ACC112 (cell line): ENCODE measurements around the gene GGPS1.

ENCODE experiments used
- H2AFZ ChIP-seq: fragments of 200-600 bp; sonication (generic); one replicate; pipeline ENCODE4 v1.6.0; 2017; ENCODE audit warnings: antibody characterized with exemption, low read length; ENCODE audit not compliant: unreplicated experiment
- H3K27ac ChIP-seq: fragments of 200-600 bp; sonication (generic); 2 replicates; pipeline ENCODE4 v1.5.1; 2014; ENCODE audit warnings: low read depth, mild to moderate bottlenecking, antibody characterized with exemption, low read length, moderate library complexity
- H3K27me3 ChIP-seq: fragments of 200-600 bp; sonication (generic); 2 replicates; pipeline ENCODE4 v1.6.1; 2014; ENCODE audit warnings: mild to moderate bottlenecking, antibody characterized with exemption, low read length, moderate library complexity, mixed read lengths; ENCODE audit not compliant: insufficient read depth
- H3K36me3 ChIP-seq: fragments of 200-600 bp; sonication (generic); 2 replicates; pipeline ENCODE4 v1.6.1; 2016; ENCODE audit warnings: mild to moderate bottlenecking, antibody characterized with exemption, low read length, moderate library complexity, mixed read lengths; ENCODE audit not compliant: insufficient read depth
- H3K4me1 ChIP-seq: fragments of 200-600 bp; sonication (generic); one replicate; pipeline ENCODE4 v1.6.1; 2016; ENCODE audit warnings: low read length, mixed read lengths; ENCODE audit not compliant: insufficient read depth, unreplicated experiment, control insufficient read depth
- H3K4me3 ChIP-seq: fragments of 200-600 bp; sonication (generic); 2 replicates; pipeline ENCODE4 v1.5.1; 2014; ENCODE audit warnings: mild to moderate bottlenecking, low read depth, low read length
- H3K79me2 ChIP-seq: fragments of 200-600 bp; sonication (generic); one replicate; pipeline ENCODE4 v1.6.0; 2016; ENCODE audit warnings: low read length; ENCODE audit not compliant: control insufficient read depth, unreplicated experiment, insufficient read depth

The GGPS1 gene

DNA sequence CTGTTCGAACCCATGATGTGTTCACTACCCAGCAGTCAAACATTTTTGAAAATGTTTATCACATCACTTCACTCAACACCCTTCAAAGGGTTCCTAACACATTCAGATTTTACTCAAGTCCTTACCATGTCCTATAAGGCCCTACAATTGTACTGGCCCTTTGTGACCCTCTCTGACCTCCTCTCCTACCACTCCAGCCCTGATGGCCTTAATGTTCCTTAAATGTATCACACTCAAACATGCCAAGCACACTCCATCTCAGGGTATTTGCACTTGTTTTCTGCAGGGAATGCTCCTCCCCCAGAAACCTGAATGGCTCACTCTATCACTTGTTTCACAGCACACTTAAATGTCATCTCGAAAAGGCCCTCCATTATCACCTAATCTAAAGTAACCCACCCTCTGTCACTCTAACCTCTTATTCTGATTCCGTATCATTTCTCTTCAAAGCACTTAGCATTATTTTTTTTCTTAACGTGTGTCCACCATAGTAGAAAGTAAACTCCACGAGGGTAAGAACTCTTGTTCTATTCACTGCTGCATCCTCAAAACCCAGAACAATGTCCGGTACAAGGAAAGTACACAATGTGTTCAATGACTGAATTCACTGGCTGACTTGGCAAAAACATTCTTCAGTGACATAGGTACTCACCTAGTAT, 7.7 kb upstream of the GGPS1 start:
- H3K27ac ChIP-seq = no peak overlapping the region
- H3K36me3 ChIP-seq = no peaks in the 10 kb centered on the region; the same call in 1 of the 2 replicates
- H3K4me3 ChIP-seq = no peak overlapping the region
- peaks cover 25% of the 10 kb centered on the region for H3K4me1 ChIP-seq
- peaks cover 83% of the 10 kb centered on the region for H3K79me2 ChIP-seq
- H2AFZ ChIP-seq = no peak overlapping the region
- no peaks in the 10 kb centered on the region for H3K27me3 ChIP-seq

DNA sequence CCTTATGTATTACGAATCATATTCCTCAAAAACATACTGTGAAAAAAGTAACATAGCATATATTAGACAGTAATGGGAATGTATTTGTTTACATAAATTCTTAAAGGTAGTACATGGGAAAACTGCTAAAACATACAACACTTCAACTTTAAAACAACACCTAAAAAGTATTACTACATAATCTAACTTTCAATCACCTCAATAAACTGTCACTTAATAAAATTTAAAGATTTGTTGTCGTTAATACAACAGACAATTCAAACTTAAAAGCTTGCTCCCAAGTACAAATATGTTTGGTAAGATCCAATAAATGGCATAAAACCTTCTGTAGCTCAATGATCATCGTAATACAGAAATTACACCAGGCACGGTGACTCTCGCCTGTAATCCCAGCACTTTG, 4.1 kb upstream of the GGPS1 start:
- Histone ChIP-seq H3K27me3 (no peaks in the 10 kb centered on the region), H3K36me3 (no peaks in the 10 kb centered on the region; the same call in 1 of the 2 replicates), H3K4me3 (0 out of 2 replicates have a peak overlapping the region, but pooled peaks have one; percentile 88), H3K4me1 (peaks cover 23% of the 10 kb centered on the region), H3K27ac (no peak overlapping the region), H2AFZ (no peak overlapping the region), H3K79me2 (peaks cover 76% of the 10 kb centered on the region)

DNA sequence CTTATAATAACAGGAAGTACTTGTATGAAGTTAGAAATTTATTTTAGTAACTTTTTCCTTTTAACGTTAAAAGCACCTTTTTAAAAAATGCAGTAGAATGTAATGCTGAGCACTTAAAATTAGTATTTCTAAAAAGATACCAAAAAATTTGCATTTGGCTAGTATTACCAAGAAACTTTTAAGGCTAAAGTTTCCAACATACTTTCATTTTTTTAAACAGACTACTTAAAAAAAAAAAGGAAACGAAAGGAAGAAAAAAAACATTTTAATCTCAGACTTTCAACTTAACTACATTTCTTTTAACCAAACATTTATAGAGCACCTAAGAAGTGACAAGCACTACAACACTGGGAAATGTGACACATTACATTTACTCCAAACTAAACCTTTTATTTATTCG, 3.2 kb upstream of the GGPS1 start:
- Histone ChIP-seq H3K36me3 (no peaks in the 10 kb centered on the region; the same call in 1 of the 2 replicates), H3K27me3 (no peaks in the 10 kb centered on the region), H3K27ac (no peak overlapping the region), H3K4me1 (peaks cover 23% of the 10 kb centered on the region), H3K79me2 (peaks cover 83% of the 10 kb centered on the region), H3K4me3 (peak overlapping the region; percentile 88), H2AFZ (no peak overlapping the region)

DNA sequence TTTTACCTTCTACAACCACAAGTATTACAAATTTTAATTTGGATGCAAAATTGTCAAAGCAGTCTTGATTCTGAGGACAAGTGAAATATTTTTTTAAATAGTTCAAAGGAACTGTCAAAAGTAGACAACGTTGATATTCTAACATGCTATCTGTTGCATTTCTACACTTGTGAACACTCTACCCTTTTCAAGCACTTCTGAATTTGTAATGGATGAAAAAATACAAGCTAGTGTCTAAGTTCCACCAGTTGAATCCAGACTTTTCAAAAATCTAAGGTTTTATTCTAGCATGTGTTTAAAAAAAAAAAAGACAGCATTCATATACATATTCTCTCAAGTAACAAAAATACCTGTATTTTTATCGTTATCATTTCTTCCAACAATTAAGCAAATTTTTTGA, 2.5 kb upstream of the GGPS1 start:
- H3K4me1 ChIP-seq = peaks cover 30% of the 10 kb centered on the region
- no peaks in the 10 kb centered on the region for H3K27me3 ChIP-seq
- H3K4me3 ChIP-seq = peak overlapping the region; percentile 88
- no peak overlapping the region for H3K27ac ChIP-seq
- H3K79me2 ChIP-seq = peaks cover 83% of the 10 kb centered on the region
- H2AFZ ChIP-seq = no peak overlapping the region
- H3K36me3 ChIP-seq = no peaks in the 10 kb centered on the region; the same call in 1 of the 2 replicates

DNA sequence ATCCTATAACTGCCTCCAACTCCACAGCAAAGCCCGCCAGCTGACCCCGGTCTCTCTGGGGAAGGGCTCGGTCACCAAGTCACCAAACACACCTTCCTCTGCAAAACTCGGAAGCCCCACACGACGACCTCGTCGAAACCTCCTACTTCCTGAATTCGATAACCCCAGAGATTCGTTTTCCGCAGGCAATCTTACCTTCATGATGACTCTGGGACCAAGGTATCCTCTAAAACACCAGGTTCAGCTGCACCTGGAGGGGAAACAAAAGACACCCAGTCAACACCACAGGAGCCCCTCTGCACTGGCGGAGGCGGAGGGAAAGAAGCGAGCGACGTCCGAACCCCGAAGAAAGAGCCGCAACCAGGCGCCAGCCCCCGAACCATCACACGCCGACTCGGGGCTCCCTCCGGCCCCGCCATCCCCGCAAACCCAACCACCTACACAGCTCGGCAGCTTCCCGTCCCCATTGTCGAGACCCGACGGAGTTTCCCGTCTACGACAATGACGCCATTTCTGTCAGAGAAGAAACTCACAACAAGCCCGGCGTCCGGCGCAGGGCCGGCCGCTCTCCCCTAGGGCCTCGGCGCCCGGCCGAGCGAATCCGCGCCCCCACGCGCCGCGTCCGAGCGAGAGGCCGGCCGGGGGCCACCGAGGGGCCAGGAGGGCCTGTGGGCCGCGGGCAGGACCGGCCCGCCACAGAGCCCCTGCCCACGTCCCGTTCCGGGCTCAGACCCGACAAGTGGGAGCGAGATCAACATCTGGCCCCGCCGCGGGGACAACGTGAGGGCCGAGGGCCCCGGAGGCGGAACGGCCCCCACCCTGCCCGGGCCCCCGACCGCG, 1.4 kb upstream of the GGPS1 start:
- peaks cover 85% of the 10 kb centered on the region for H3K79me2 ChIP-seq
- no peaks in the 10 kb centered on the region for H3K27me3 ChIP-seq
- peak overlapping the region; percentile 75; the same call in 1 of the 2 replicates for H3K27ac ChIP-seq
- H3K4me3 ChIP-seq = peak overlapping the region; percentile 88
- no peaks in the 10 kb centered on the region; the same call in none of the 2 replicates for H3K36me3 ChIP-seq
- H2AFZ ChIP-seq = peak overlapping the region; percentile 39
- H3K4me1 ChIP-seq = peaks cover 41% of the 10 kb centered on the region

DNA sequence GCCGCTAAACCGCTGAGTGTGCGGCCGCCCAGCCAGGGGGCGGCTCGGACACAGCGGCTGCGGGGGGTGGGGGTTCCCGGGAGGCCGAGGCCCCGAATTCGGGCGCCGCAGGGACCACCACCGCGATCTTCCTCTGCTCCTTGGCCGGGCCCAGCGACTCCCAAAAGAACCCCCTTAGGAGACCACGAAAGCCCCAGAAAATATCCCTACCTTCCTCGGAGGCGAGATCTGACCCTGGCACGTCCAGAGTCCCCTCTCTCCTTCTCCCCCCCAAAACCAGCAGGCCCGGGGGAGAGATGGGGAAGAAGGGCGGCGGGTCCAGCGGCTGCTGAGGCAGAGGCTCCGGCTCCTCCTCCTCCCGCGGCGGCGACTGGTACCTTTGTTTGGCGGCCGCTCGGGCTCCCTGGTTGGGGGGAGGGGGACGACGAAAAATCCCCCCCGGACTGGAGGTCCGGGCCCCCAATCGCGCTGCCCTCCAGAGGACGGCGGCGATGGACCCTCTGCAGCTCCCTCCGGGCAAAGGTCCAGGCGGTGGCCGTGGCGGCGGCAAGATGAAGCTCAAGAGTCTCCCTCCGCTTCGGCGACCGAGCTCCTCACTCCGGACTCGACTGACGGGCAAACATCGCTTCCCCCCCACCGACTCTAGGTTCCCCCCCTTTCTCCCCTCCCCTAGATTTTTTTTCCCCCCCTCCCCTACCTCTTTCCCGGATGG, 655 bp upstream of the GGPS1 start, which contains the start of gene ARID4B:
ARID4B (minus strand) TSS at position 621 of the 712 bp plus-strand sequence. CDS start 1,260 bp downstream, outside the sequence.
- Histone ChIP-seq H3K27ac (peak within 1 kb of the TSS; percentile 80), H3K79me2 (peaks cover 85% of the 10 kb centered on the region), H3K4me1 (peaks cover 46% of the 10 kb centered on the region), H3K27me3 (no peaks in the 10 kb centered on the region), H3K36me3 (no peaks in the 10 kb centered on the region; the same call in 1 of the 2 replicates), H2AFZ (peak within 1 kb of the TSS; percentile 87), H3K4me3 (peak within 1 kb of the TSS; percentile 93)

DNA sequence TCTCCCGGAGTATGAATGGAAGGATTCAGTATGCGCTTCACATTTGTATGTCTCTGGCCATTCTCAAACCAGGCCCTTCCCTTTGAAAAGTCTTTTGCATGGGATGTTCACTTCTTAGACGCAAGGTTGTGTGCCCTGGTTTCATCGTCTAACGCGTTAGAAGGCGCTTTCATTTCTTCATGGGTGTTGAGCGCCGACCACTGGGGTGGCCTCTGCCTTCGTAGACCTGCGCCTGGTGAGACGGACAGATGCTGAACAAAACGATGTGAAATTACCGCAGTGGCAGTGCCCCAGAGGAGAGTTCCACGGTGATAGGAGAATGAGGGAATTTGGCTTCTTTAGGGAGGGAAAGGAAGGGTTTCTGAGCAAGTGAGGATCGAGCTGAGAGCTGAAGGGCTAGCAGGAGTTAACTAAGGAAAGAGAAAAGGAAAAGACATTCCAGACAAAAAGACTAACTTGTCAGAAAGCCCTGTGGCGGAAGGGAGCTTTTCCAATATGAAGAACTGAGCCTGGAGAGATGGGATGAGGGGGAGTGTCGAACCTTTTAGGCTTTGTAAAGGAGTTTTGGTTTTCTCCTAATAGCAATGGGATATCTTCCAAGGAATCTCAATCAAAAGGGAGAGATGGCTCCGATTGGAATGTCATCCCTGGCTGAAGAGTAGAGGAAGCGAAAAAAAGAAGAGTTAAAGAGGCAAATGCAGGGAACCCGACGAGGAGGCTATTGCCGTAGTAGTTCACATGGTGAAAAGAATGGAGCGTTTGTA, 951 bp downstream of the GGPS1 start:
- peaks cover 42% of the 10 kb centered on the region for H3K4me1 ChIP-seq
- H3K4me3 ChIP-seq = peak overlapping the region; percentile 93
- H3K36me3 ChIP-seq = no peaks in the 10 kb centered on the region; the same call in 1 of the 2 replicates
- no peaks in the 10 kb centered on the region for H3K27me3 ChIP-seq
- peaks cover 86% of the 10 kb centered on the region for H3K79me2 ChIP-seq
- H2AFZ ChIP-seq = peak overlapping the region; percentile 87
- H3K27ac ChIP-seq = peak overlapping the region; percentile 80

DNA sequence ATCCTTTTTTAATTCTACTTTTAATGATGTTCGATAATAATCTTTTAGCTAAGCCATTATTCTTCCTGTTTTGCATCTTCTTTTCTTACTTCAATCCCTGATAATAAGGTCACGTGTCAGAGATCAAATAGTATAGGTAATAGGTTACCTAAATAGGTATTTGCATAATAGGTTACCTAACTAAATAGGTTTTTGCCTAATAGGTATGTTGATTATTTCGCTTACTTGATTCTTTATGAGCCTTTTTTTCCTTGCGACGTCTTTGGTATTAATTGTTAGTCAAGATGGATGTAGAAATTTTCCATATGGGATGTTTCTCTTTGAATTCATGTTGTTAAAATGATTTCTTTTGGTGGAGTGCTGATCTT, 2.5 kb downstream of the GGPS1 start:
- H3K27me3 ChIP-seq = no peaks in the 10 kb centered on the region
- no peak overlapping the region for H3K27ac ChIP-seq
- H2AFZ ChIP-seq = no peak overlapping the region
- H3K36me3 ChIP-seq = no peaks in the 10 kb centered on the region; the same call in 1 of the 2 replicates
- H3K79me2 ChIP-seq = peaks cover 78% of the 10 kb centered on the region
- peak overlapping the region; percentile 93 for H3K4me3 ChIP-seq
- H3K4me1 ChIP-seq = peaks cover 26% of the 10 kb centered on the region

DNA sequence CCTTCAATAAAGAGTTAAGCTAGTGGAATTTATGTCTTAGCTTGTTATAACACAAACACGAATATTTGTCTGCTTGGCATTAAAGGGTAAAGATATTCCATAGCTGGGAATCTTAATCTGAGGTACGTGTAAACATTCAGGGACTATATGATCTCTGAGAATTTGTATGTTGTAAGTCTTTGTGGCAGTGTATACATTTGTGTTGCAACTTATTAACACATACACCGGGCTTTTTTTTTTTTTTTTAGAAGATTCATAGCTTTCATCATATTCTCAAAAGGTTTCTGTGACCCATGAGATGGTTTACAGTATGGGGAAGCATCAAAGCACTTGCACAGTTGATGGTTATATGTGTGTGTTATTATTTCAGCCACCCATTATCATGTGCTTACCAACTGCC, 3.0 kb downstream of the GGPS1 start:
- H3K27me3 ChIP-seq = no peaks in the 10 kb centered on the region
- no peak overlapping the region for H3K27ac ChIP-seq
- H3K79me2 ChIP-seq = peaks cover 73% of the 10 kb centered on the region
- H3K36me3 ChIP-seq = no peaks in the 10 kb centered on the region; the same call in 1 of the 2 replicates
- H2AFZ ChIP-seq = no peak overlapping the region
- H3K4me1 ChIP-seq = peaks cover 22% of the 10 kb centered on the region
- peak overlapping the region; percentile 93 for H3K4me3 ChIP-seq

DNA sequence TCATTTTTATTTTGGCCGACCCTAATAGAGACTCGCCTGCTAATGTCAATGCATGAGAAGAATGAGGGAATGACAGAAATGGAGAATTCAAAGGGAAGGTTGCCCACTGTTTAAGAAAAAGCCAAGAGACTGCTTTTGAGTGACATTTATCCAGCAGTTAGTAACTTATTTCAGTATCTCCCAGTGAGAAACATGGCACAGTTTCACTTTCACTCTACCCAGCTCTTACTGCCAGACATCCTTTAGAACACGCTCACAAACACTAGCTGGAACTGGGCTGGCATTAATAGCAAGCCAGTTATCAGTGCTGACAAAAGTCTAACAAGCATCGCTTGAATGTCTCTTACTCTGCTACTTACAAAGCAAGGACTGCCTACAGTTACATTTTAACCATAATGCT, 8.5 kb downstream of the GGPS1 start:
- Histone ChIP-seq H3K27me3 (no peaks in the 10 kb centered on the region), H3K36me3 (no peaks in the 10 kb centered on the region), H3K4me3 (peak overlapping the region; percentile 49), H2AFZ (peak overlapping the region; percentile 18), H3K4me1 (peaks cover 8% of the 10 kb centered on the region), H3K79me2 (peaks cover 30% of the 10 kb centered on the region), H3K27ac (peak overlapping the region; percentile 27; the same call in 1 of the 2 replicates)
